Neural progenitor cell (in vitro differentiated cells): ENCODE data around the gene HAUS8. TPM values are rescaled to one million over a fixed set of nuclear protein-coding genes. Genes with fewer than 3 reads are reported as not detected.

Experiments
- DNase-seq: peaks from one replicate; pipeline ENCODE4 v3.0.0-alpha.2; 2016; ENCODE audit warnings: low spot score
- H2AFZ ChIP-seq: fragments of 200-600 bp; sonication (generic); replicated peaks from 2 replicates; pipeline ENCODE4 v1.6.1; 2016; ENCODE audit warnings: antibody characterized with exemption
- H3F3A ChIP-seq: fragments of 200-600 bp; sonication (generic); 2 replicates; pipeline ENCODE4 v1.6.1; 2016; ENCODE audit warnings: antibody characterized with exemption, low read depth
- H3K27ac ChIP-seq: fragments of 200-600 bp; sonication (generic); 2 replicates; pipeline ENCODE4 v1.5.1; 2016; ENCODE audit warnings: mild to moderate bottlenecking
- H3K27me3 ChIP-seq: fragments of 200-600 bp; sonication (generic); 2 replicates; pipeline ENCODE4 v1.6.1; 2016; ENCODE audit warnings: mild to moderate bottlenecking, moderate library complexity
- H3K36me3 ChIP-seq: fragments of 200-600 bp; sonication (generic); 2 replicates; pipeline ENCODE4 v1.5.1; 2016
- H3K4me1 ChIP-seq: fragments of 200-600 bp; sonication (generic); 2 replicates; pipeline ENCODE4 v1.6.1; 2016; ENCODE audit warnings: mixed run types
- H3K4me2 ChIP-seq: fragments of 200-600 bp; sonication (generic); 2 replicates; pipeline ENCODE4 v1.6.1; 2016
- H3K4me3 ChIP-seq: fragments of 200-600 bp; sonication (generic); 2 replicates; pipeline ENCODE4 v1.5.1; 2016
- H3K79me2 ChIP-seq: fragments of 200-600 bp; sonication (generic); 2 replicates; pipeline ENCODE4 v1.6.1; 2016; ENCODE audit warnings: low read depth
- H3K9ac ChIP-seq: fragments of 200-600 bp; sonication (generic); 2 replicates; pipeline ENCODE4 v1.6.1; 2016
- H3K9me3 ChIP-seq: fragments of 200-600 bp; sonication (generic); 2 replicates; pipeline ENCODE4 v1.5.1; 2016; ENCODE audit warnings: low read depth
- H4K20me1 ChIP-seq: fragments of 200-600 bp; sonication (generic); 2 replicates; pipeline ENCODE4 v1.6.1; 2016; ENCODE audit warnings: low read depth
- H3K27ac Mint-ChIP-seq: 3 replicates; pipeline ENCODE4 v1.8.0; 2021; ENCODE audit warnings: mixed read lengths
- H3K27me3 Mint-ChIP-seq: 2 replicates; pipeline ENCODE4 v1.8.0; 2022; ENCODE audit warnings: low read depth, mild to moderate bottlenecking, inconsistent platforms, moderate library complexity, mixed read lengths; ENCODE audit not compliant: insufficient read depth
- H3K36me3 Mint-ChIP-seq: 3 replicates; pipeline ENCODE4 v1.8.0; 2021; ENCODE audit warnings: mixed read lengths
- H3K4me1 Mint-ChIP-seq: 3 replicates; pipeline ENCODE4 v1.8.0; 2021; ENCODE audit warnings: mixed read lengths
- H3K4me3 Mint-ChIP-seq: 3 replicates; pipeline ENCODE4 v1.8.0; 2021; ENCODE audit warnings: mild to moderate bottlenecking, moderate library complexity, mixed read lengths
- H3K9me3 Mint-ChIP-seq: 3 replicates; pipeline ENCODE4 v1.8.0; 2020; ENCODE audit warnings: mixed read lengths
- EZH2 ChIP-seq: fragments of 200-600 bp; sonication (generic); IDR thresholded peaks from 2 replicates; pipeline ENCODE4 v1.6.1; 2017; ENCODE audit warnings: antibody characterized with exemption, mild to moderate bottlenecking, moderate library complexity
- EZH2phosphoT487 ChIP-seq: fragments of 200-600 bp; sonication (generic); IDR thresholded peaks from 2 replicates; pipeline ENCODE4 v1.6.1; 2017; ENCODE audit warnings: antibody characterized with exemption
- total RNA-seq: library from RNA; depleted of rRNA; stranded (reverse); fragments of >200 nt; gene quantifications from 2 replicates; pipeline ENCODE4 v1.2.3, GENCODE V29; 2015; ENCODE audit warnings: low replicate concordance
- TF ChIP-seq, protein P1 (sequence below): fragments of 200-600 bp; sonication (generic); IDR thresholded peaks from 2 replicates; pipeline ENCODE4 v1.5.1; 2017; ENCODE audit warnings: antibody characterized with exemption, mild to moderate bottlenecking

Gene HAUS8
- total RNA-seq, 1 donor from 2014 or later: 15.6 TPM

DNA sequence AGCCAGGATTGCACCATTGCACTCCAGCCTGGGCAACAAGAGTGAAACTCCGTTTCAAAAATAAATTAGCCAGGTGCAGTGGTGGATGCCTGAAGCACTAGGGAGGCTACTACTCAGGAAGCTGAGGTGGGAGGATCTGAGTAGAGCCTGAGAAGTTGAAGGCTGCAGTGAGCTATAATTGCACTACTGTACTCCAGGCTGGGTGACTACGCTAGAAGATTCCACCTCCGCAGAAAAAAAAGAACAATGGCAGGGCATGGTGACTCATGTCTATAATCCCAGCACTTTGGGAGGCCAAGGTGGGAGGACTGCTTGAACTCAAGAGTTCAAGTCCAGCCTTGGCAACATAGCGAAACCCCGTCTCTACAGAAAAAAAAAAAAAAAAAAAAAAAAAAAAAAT lies 20.5 kb downstream of the HAUS8 start:
- peaks cover 23% of the 10 kb centered on the region for H3K4me1 Mint-ChIP-seq
- Histone ChIP-seq H3K4me1 (peaks cover 6% of the 10 kb centered on the region), H4K20me1 (peaks cover 3% of the 10 kb centered on the region), H3K4me2 (no peak overlapping the region), H3K27me3 (no peaks in the 10 kb centered on the region), H2AFZ (no peak overlapping the region), H3K79me2 (no peaks in the 10 kb centered on the region), H3F3A (peaks cover 7% of the 10 kb centered on the region), H3K36me3 (peaks cover 21% of the 10 kb centered on the region), H3K9ac (no peak overlapping the region), H3K9me3 (no peaks in the 10 kb centered on the region), H3K4me3 (no peak overlapping the region), H3K27ac (no peak overlapping the region)
- peaks cover 2% of the 10 kb centered on the region for H3K27me3 Mint-ChIP-seq
- H3K9me3 Mint-ChIP-seq: no peaks in the 10 kb centered on the region
- no peak overlapping the region for H3K27ac Mint-ChIP-seq
- H3K36me3 Mint-ChIP-seq: peaks cover 28% of the 10 kb centered on the region
- TF ChIP-seq EZH2phosphoT487 (no peak), EZH2 (no peak)
- TF ChIP-seq, protein P1, sequence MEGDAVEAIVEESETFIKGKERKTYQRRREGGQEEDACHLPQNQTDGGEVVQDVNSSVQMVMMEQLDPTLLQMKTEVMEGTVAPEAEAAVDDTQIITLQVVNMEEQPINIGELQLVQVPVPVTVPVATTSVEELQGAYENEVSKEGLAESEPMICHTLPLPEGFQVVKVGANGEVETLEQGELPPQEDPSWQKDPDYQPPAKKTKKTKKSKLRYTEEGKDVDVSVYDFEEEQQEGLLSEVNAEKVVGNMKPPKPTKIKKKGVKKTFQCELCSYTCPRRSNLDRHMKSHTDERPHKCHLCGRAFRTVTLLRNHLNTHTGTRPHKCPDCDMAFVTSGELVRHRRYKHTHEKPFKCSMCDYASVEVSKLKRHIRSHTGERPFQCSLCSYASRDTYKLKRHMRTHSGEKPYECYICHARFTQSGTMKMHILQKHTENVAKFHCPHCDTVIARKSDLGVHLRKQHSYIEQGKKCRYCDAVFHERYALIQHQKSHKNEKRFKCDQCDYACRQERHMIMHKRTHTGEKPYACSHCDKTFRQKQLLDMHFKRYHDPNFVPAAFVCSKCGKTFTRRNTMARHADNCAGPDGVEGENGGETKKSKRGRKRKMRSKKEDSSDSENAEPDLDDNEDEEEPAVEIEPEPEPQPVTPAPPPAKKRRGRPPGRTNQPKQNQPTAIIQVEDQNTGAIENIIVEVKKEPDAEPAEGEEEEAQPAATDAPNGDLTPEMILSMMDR: no peak
- no peak for DNase-seq
- H3K4me3 Mint-ChIP-seq: no peak overlapping the region

GRCh38 chr19:17052439-17052838 lies 22.8 kb downstream of the HAUS8 start:
- Histone ChIP-seq H4K20me1 (peaks cover 3% of the 10 kb centered on the region), H3K4me2 (no peak overlapping the region), H3K79me2 (no peaks in the 10 kb centered on the region), H3K9me3 (no peaks in the 10 kb centered on the region), H3K36me3 (peaks cover 5% of the 10 kb centered on the region), H3K4me1 (peaks cover 6% of the 10 kb centered on the region), H3K27ac (no peak overlapping the region), H2AFZ (no peak overlapping the region), H3K9ac (no peak overlapping the region), H3K4me3 (no peak overlapping the region), H3F3A (peaks cover 8% of the 10 kb centered on the region), H3K27me3 (no peaks in the 10 kb centered on the region)
- peaks cover 2% of the 10 kb centered on the region for H3K27me3 Mint-ChIP-seq
- H3K4me1 Mint-ChIP-seq: peaks cover 23% of the 10 kb centered on the region
- TF ChIP-seq EZH2: no peak
- TF ChIP-seq, protein P1: peak; percentile 62
- no peaks in the 10 kb centered on the region for H3K9me3 Mint-ChIP-seq
- H3K27ac Mint-ChIP-seq: no peak overlapping the region
- H3K4me3 Mint-ChIP-seq: peak overlapping the region; percentile 52
- DNase-seq: peak; percentile 76
- peaks cover 23% of the 10 kb centered on the region for H3K36me3 Mint-ChIP-seq

DNA sequence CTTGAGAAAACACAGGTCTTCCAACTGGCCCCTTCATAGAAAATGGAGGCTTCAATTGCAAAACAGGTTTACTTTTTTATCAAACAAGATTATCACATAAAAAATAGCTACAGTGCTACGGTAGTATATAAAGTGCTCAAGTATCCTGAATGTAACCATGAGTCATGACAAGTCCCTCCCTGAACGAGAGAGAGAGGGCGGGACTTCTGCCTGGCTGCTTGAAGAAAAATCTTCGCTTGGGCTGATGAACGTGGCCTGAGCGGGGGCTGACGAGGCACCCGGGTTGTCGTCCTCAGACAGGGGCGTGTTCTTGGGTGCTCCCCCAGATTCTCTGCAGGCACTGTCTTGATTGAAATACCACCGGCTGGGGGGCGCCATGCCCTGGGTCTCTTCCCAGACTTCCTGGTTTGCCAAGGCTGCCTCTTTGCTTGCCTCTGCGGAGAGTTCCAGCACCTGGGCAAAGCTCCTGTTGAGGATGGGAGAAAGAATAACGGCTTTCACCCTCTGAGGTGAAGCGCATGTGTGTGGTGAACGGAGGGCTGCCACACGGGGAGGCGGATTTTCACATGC lies 25.5 kb downstream of the HAUS8 start:
- no peak for DNase-seq
- Histone ChIP-seq H3K36me3 (peaks cover 5% of the 10 kb centered on the region), H3K4me1 (peaks cover 16% of the 10 kb centered on the region), H3K27ac (no peak overlapping the region), H4K20me1 (peaks cover 3% of the 10 kb centered on the region), H3F3A (peaks cover 24% of the 10 kb centered on the region), H3K4me2 (no peak overlapping the region), H3K79me2 (no peaks in the 10 kb centered on the region), H3K27me3 (no peaks in the 10 kb centered on the region), H2AFZ (no peak overlapping the region), H3K9me3 (no peaks in the 10 kb centered on the region), H3K4me3 (no peak overlapping the region), H3K9ac (no peak overlapping the region)
- Mint-ChIP-seq H3K27me3 (peaks cover 5% of the 10 kb centered on the region), H3K4me1 (peaks cover 31% of the 10 kb centered on the region), H3K4me3 (no peak overlapping the region), H3K36me3 (peaks cover 19% of the 10 kb centered on the region), H3K9me3 (no peaks in the 10 kb centered on the region), H3K27ac (no peak overlapping the region)
- TF ChIP-seq, protein P1: no peak
- TF ChIP-seq EZH2 (no peak), EZH2phosphoT487 (no peak)
